HTERT RPE-1 (cell line): Measurements from ENCODE around the gene TWF2.

Experiments
- in situ Hi-C: fragments of 300-500 bp; cut with MboI; formaldehyde crosslinking; loops from 4 replicates; pipeline ENCODE4 v1.14.3; 2020; ENCODE audit warnings: low sequenced_read_pairs

Gene TWF2

DNA sequence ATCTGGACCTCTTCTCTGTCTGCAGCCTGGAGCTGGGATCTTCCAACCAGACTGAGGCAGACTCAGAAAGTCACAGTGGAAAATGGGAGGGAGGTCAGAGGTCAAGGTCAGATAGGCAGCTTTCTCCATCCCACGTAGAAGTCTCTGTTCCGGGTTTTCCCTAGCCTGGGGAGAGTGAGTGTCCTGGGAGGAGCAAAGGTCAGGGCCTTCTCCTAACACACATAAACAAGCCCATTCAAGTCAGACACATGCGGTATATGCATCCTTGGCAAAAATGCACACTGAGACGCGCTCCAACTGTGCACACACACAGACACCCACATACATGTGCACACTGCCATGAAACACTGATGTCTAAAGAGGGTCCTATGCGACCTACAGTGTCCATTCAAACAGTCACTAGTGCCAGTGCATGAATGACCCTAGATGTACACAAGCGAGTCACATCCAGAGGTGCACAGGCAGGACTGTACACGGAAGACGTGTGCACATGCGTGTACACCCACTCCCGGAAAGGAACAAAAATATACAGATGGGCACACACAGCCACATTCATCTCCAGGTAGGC is 681 bp downstream of the TWF2 start:
- in situ Hi-C loops, result no loop called here

- in situ Hi-C loops, result no loop called here
These were observed 1.2 kb downstream of the TWF2 start for GRCh38 chr3:52237657-52238172.

GRCh38 chr3:52237006-52237656 is 1.8 kb downstream of the TWF2 start:
- in situ Hi-C loops, result no loop called here

DNA sequence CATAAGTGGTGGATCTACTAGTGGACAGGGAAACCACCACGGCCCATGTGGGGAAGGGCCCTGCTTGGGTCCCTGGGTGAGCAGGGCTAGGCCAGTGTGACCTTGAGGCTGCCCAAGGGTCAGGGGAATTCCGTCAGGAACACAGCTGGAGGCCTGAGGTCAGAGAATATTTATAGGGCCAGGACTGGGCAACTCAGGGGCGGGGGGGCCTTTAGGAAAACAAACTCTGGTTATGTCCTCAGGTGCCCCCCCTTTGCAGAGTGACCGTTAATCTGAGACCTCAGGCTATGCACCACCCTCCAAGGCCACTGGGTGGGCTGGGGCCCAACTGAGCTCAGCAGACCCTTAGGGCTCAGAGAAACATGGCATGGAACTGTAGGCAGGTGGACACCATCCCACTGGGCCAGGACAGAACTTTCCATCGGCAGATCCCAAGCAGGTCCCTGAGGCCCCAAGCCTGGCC is 2.5 kb downstream of the TWF2 start:
- in situ Hi-C loops, result no loop called here

GRCh38 chr3:52234516-52235447 is 4.2 kb downstream of the TWF2 start:
- in situ Hi-C loops, result no loop called here

- in situ Hi-C loops, result no loop called here
These were observed 5.0 kb downstream of the TWF2 start for GRCh38 chr3:52233968-52234367.

- in situ Hi-C loops, result no loop called here
These were observed 5.8 kb downstream of the TWF2 start for GRCh38 chr3:52233108-52233591.

- in situ Hi-C loops, result no loop called here
These were observed 6.5 kb downstream of the TWF2 start for GRCh38 chr3:52232279-52233107.

- in situ Hi-C loops, result no loop called here
These were observed 7.3 kb downstream of the TWF2 start for GRCh38 chr3:52231502-52232278.

DNA sequence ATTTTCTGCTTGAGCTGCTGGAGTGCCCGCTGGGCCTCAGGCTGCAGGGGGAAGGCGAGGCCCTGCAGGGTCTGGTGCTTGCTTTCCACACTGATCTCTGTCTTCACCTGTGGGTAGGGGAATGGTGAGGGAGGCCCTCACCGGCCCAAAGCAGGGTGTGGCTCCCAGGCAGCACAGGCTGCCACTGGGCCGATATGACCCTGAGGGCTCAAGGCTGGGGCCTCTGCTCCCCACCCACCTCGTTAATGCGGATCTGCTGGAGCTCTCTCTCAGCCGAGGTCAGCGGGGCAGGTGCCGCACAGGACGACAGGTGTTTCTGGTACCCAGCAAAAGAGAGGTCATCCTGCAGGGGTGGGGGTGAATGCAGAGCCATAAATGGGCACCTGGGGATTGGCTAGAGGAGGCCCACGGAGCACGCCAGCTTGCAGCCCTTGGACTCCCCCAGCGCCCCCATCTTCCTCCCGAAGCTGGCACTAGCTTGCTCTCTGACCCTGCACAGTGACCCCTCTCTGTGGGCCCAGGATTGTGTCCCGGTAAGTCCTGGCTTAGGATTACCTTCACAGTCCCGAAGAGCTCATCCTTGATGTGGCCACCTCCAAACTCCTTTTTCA is 8.0 kb downstream of the TWF2 start:
- in situ Hi-C loops, result no loop called here

DNA sequence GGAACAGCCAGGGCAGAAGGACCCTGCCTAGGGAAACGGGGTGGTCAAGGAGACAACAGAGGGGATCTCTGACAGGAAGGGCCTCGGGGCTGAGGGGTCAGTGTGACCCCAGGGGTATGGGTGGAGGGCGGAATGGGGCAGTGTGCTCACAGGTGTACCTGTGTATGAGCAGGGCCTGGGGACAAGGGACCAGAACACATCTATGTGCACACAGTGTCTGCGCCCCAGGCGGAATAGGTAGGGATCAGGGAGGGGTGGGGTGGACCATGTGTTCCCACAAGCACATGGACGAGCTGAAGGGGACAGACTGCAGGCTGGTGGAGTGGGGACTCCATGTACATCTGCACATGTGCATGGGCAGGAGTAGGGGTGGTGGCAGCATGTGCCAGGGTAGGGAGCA is 8.5 kb downstream of the TWF2 start:
- in situ Hi-C loops, result no loop called here

- in situ Hi-C loops, result no loop called here
These were observed 9.3 kb downstream of the TWF2 start for GRCh38 chr3:52229656-52230055.

DNA sequence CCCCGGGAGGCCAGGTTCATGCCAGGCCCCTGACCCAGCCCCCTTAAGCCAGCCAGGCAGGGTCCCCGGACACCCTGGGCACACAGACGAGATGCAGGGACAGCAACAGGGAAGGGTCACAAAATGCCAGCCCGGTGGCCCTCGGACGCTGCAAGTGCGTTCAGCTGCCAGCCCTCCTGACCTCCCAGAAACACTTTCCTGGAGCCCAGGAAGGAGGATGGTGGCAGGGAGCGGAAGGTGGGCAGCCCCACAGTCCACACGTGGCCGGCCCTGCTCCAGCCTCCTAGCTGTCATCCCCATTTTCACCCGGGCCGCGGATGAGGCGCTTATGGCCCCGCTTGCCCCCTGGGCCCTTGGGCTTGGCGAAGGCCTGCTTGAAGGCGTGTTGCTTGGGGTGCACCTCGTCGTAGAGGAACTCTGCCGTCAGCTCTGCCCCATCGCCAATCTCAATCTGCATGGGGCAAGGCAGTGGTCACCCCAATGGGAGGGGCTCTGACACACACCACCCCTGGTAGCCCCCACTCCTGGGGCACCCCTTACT is 10.1 kb downstream of the TWF2 start:
- in situ Hi-C loops, result no loop called here

DNA sequence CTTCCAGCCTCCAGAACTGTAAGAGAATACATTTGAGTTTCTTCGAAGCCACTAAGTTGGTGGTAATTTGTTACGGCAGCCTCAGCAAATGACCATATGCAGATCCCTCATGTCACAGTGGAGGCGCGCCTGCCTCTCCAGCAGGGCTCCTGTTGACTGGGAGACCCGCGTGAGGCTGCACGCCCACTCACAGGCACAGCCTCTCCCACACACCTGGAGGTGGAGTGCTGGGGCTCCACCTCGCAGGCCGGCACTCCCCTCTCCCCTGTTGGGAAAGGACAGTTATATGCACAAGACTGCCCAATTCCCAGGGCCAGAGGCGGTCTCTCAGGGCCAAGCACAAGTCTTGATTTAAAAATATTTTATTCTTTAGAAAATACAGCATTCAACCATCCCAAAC is 10.7 kb downstream of the TWF2 start:
- in situ Hi-C loops, result no loop called here

DNA sequence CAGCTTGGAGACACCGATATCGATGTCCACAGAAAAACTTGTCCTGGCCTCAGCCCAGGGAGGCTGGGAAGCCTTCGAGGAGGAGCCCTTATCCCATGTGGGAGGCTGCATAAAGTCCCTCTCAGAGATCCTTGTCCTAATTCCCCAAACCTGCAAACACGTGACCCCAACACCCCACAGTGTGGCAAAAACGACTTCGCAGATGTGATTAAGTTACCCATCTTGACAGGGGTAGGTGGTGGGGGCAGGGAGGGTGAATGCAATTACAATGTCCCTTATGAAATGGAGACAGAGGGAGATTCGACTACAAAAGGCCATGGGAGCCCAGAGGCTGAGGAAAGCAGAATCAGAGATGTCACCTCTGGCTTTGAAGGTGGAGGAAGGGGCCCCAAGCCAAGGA is 11.2 kb downstream of the TWF2 start:
- in situ Hi-C loops, result no loop called here

GRCh38 chr3:52227117-52227516 is 11.8 kb downstream of the TWF2 start:
- in situ Hi-C loops, result no loop called here

DNA sequence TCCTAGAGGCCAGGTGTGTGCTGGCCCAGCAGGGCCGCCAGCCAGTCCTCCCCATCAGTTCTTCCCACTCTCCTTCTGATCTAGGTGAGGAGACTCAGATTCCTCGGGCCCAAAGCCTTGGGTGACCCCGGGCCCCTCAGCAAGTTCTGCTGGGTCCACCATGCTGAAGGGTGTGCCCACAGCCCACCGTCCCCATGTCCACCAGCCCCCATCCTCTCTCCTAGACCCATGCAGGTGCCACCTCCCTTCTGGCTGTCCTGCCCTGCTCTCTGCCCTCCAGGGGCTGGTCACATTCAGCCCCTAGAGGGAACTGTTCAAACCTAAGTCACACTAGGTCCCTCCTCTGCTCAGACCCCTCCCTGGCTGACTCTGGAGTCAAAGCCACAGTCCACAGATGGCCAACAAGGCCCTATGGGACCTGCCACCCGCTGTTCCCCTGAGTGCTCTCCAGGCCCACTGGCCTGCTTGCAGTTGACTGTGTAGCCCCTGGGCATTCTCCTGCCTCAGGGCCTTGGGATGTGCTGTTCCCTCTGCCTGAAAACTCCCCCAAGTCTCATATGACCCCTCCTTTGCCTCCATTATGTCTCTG is 12.6 kb downstream of the TWF2 start:
- in situ Hi-C loops, result no loop called here

DNA sequence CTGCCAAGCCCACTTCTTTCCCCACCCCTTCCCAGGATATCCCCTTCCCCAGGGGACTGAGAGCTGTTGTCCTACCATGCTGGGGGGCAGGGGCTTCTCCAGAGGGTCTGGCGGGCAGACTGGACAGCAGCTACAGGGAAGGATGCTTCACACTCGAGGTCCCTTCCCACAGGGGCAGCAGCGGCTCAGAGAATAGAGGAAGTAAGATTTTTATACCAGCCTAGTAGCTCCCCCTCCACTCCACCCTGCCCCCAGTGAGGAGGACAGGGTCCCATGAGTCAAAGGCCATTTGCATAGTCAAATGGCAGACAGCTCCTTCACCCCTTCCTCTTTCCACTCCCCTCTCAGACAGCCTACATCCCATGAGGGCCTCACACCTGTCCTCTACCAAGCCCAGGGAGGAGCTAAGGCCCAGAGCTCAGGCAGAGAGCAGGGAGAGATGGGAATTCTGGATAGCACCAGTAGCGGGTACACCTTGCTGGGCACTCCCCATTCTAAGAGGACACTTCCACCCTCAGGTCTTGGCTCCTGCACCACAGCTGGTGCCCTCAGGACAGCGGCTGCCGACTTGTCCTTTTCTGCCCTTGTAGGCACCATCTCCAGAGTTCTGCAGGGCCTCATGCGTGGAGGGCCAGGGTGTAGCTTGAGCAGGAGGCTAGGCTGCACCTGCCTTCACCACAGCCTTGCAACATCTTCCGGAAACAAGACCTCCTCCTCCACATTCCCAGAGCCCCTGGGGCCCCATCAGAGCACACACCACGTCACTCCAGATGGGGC is 13.3 kb downstream of the TWF2 start, which contains the start of gene TLR9:
TSS of gene TLR9 (minus strand) at position 194 of the 777 bp plus-strand sequence. CDS start at position 78, 116 bp downstream.
- in situ Hi-C loops, result no loop called here
